Thoracic aorta (tissue), 2 donors: Measurements from ENCODE around the gene PRAMEF18. TPM values are rescaled to one million over a fixed set of nuclear protein-coding genes. Genes with fewer than 3 reads are reported as not detected.
"Not testable (repeated sequence)": the region's sequence is repeated elsewhere in the genome, so short reads cannot be mapped to it uniquely, and the experiment has no call there.

Experiments
- ATAC-seq: fragments of 150-250 bp; one replicate; pipeline ENCODE4 v1.8.0; 2017; ENCODE audit warnings: low read depth; ENCODE audit not compliant: insufficient number of reproducible peaks, low FRiP score
- DNase-seq: peaks from one replicate; pipeline ENCODE4 v3.0.0-alpha.2; 2020; ENCODE audit warnings: low spot score
- H3K27ac ChIP-seq, 2 donors: fragments of 200-600 bp; sonication (generic); 1 replicate in 1 of 2; 2 replicates in 1 of 2; pipeline ENCODE4 v1.5.1; 2016; ENCODE audit warnings: mild to moderate bottlenecking in 2 of 2, moderate library complexity in 2 of 2
- H3K27me3 ChIP-seq: fragments of 200-600 bp; sonication (generic); replicated peaks from 2 replicates; pipeline ENCODE4 v1.6.0; 2016; ENCODE audit warnings: mild to moderate bottlenecking; ENCODE audit not compliant: insufficient read depth
- H3K36me3 ChIP-seq: fragments of 200-600 bp; sonication (generic); one replicate; pipeline ENCODE4 v1.5.1; 2016
- H3K4me1 ChIP-seq, 2 donors: fragments of 200-600 bp; sonication (generic); 1 replicate in 1 of 2; 2 replicates in 1 of 2; pipeline versions ENCODE4 v1.5.1 to v1.6.0; 2016; ENCODE audit warnings: low read depth in 2 of 2, mild to moderate bottlenecking in 1 of 2; ENCODE audit not compliant: control insufficient read depth in 1 of 2
- H3K4me3 ChIP-seq: fragments of 200-600 bp; sonication (generic); 2 replicates; pipeline ENCODE4 v1.5.1; 2016; ENCODE audit warnings: mild to moderate bottlenecking
- H3K9me3 ChIP-seq: fragments of 200-600 bp; sonication (generic); 2 replicates; pipeline ENCODE4 v1.5.1; 2016
- total RNA-seq, 2 donors: library from RNA; depleted of rRNA; stranded (reverse); fragments of >200 nt; gene quantifications; one replicate each; pipeline versions ENCODE4 v1.1.0 to v1.2.3, GENCODE V29; 2016
- TF ChIP-seq, protein P1 (sequence below): fragments of 200-600 bp; sonication (generic); IDR thresholded peaks from one replicate; pipeline ENCODE4 v1.5.1; 2019; ENCODE audit warnings: antibody characterized with exemption

The PRAMEF18 gene
- total RNA-seq, 2 donors from 2014 or later, result not detected

DNA sequence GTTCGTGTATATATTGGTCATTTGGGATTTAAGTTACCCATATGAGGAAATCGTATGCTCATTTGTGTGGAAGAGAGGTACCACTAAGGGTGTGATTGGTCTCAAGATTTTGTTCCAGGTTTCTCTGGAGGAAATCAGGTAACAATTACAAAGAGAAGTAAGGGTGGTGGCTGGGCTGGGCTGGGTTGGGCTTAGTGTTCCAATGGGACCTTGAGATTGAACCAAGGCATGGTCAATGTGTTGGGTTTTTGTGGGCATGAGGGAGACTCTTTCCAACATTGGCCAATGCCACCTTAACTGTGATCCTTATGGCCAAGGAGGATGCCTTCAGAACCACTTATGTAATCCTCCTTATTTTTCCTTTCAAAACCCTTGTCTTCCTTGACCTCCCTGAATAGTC, 4.6 kb upstream of the PRAMEF18 start:
- not testable (repeated sequence) for H3K4me3 ChIP-seq, ATAC-seq, DNase-seq, H3K27me3 ChIP-seq, H3K27ac ChIP-seq, H3K4me1 ChIP-seq, H3K36me3 ChIP-seq, H3K9me3 ChIP-seq

DNA sequence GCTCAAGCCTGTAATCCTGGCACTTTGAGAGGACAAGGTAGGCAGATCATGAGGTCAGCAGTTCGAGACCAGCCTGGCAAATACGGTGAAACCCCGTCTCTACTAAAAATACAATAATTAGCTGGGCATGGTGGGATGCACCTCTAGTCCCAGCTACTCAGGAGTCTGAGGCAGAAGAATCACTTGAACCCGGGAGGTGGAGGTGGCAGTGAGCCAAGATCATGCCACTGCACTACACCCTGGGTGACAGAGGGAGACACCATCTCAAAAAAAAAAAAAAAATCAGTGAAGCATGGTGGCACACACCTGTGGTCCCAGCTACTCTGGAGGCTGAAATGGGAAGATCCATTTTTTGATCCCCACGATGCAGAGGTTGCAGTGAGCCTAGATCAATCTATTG, 4.1 kb upstream of the PRAMEF18 start:
- H3K27ac ChIP-seq, DNase-seq, H3K36me3 ChIP-seq, H3K9me3 ChIP-seq, ATAC-seq, H3K4me1 ChIP-seq, H3K27me3 ChIP-seq, H3K4me3 ChIP-seq: not testable (repeated sequence)

DNA sequence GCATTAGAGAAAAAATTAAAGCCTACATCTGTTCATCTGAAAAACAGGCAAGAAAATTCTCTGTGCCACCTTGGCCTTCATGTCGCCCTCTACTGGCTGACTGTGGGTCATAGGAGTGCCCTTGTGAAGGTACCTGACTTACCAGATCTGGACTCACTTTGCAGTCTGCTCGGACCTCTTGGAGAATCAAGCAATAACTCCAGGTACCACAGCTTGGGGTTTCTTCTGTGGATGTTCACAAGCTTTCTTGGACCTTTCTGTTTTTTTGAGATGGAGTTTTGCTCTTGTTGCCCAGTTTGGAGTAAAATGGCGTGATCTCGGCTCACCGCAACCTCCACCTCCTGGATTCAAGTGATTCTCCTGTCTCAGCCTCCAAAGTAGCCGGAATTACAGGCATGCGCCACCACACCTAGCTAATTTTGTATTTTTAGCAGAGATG, 2.4 kb upstream of the PRAMEF18 start:
- Histone ChIP-seq H3K27me3 (no peaks in the 10 kb centered on the region), H3K27ac (no peak overlapping the region), H3K4me1 (no peaks in the 10 kb centered on the region), H3K4me3 (no peak overlapping the region), H3K36me3 (no peaks in the 10 kb centered on the region), H3K9me3 (no peaks in the 10 kb centered on the region)
- TF ChIP-seq, protein P1, sequence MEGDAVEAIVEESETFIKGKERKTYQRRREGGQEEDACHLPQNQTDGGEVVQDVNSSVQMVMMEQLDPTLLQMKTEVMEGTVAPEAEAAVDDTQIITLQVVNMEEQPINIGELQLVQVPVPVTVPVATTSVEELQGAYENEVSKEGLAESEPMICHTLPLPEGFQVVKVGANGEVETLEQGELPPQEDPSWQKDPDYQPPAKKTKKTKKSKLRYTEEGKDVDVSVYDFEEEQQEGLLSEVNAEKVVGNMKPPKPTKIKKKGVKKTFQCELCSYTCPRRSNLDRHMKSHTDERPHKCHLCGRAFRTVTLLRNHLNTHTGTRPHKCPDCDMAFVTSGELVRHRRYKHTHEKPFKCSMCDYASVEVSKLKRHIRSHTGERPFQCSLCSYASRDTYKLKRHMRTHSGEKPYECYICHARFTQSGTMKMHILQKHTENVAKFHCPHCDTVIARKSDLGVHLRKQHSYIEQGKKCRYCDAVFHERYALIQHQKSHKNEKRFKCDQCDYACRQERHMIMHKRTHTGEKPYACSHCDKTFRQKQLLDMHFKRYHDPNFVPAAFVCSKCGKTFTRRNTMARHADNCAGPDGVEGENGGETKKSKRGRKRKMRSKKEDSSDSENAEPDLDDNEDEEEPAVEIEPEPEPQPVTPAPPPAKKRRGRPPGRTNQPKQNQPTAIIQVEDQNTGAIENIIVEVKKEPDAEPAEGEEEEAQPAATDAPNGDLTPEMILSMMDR, result no peak
- ATAC-seq, result no peak
- no peak for DNase-seq

DNA sequence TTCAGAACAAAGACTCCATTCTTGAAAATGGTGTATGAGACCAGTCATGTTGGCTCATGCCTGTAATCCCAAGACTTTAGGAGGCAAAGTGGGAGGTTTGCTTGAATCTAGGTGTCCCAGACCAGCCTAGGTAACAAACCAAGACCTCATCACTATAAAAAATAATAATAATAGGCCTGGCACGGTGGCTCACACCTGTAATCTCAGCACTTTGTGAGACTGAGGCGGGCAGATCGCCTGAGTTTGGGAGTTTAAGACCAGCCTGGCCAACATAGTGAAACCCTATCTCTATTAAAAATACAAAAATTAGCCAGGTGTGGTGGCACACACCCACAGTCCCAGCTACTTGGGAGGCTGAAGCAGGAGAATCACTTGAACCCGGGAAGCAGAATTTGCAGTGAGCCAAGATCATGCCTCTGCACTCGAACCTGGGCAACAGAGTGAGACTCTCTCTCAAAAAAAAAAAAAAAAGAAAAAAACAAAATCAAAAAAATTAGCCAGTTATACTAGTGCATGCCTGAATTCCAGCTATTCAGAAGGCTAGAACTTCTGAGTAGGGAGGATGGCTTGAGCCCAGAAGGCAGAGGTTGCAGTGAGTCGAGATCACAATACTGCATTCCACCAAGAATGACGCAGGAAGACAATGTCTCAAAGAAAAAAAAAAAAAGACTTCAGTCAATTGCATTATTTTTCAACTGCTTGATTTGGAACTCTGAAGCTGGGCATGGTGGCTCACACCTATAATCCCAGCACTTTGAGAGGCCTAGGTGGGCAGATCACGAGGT, 1.5 kb upstream of the PRAMEF18 start:
- not testable (repeated sequence) for ATAC-seq, H3K27me3 ChIP-seq, H3K27ac ChIP-seq, H3K4me1 ChIP-seq, H3K9me3 ChIP-seq, DNase-seq, H3K4me3 ChIP-seq, H3K36me3 ChIP-seq

DNA sequence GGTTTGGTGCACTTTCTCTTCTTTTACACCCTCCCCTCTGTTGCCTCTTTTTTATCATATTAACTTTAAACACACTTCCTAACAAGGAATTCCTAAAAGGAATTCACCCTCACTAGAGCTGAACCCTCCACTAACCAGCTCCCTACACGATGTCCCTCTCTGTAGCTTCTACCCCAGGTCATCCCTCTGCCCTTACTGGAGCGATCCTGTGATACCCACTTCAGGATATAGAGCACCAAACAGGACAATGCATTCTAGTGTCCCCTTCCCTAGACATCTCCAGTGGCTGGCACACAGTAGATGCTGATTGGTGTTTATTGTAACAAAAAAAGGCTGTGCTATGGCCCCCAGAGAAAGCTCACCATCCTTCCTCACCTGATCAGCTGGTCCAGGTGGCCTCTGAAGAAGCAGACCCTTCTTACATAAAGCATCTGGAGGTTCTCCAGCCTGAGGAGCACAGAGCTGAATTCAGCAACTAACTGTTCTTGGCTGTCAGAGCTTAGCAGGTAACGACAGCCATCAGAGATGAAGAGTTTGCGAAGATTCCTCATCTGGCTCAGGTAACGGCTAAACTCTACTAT, 1.4 kb downstream of the PRAMEF18 start:
- DNase-seq (no peak), ATAC-seq (no peak)
- no peaks in the 10 kb centered on the region for H3K9me3 ChIP-seq

DNA sequence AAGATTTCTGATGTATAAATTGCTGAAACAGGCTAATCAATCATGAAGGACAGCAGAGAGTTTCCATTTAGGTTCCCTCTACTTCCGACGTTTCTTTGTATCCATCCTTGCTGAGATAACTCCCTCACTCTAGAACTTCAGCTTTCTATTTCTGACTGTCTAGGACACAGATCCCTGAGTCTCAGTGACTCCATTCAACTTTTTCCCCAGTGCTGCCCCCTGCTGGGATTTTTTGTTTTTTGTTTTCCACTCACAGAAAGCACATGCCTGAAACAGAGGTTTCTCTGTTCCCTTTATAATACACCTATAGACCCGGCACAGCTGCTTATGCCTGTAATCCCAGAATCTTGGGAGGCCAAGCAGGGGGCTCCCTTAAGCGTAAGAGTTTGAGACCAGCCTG, 3.2 kb downstream of the PRAMEF18 start:
- H3K36me3 ChIP-seq, ATAC-seq, H3K4me3 ChIP-seq, H3K9me3 ChIP-seq, DNase-seq, H3K27me3 ChIP-seq, H3K27ac ChIP-seq, H3K4me1 ChIP-seq: not testable (repeated sequence)

More for the DNA sequence above, 1.4 kb downstream of the PRAMEF18 start:
- H3K4me1 ChIP-seq, result no peaks in the 10 kb centered on the region
- H3K4me3 ChIP-seq, result no peak overlapping the region
- H3K27ac ChIP-seq, result no peak overlapping the region
- H3K36me3 ChIP-seq, result no peaks in the 10 kb centered on the region
- H3K27me3 ChIP-seq, result no peaks in the 10 kb centered on the region
- TF ChIP-seq, protein P1, result no peak

DNA sequence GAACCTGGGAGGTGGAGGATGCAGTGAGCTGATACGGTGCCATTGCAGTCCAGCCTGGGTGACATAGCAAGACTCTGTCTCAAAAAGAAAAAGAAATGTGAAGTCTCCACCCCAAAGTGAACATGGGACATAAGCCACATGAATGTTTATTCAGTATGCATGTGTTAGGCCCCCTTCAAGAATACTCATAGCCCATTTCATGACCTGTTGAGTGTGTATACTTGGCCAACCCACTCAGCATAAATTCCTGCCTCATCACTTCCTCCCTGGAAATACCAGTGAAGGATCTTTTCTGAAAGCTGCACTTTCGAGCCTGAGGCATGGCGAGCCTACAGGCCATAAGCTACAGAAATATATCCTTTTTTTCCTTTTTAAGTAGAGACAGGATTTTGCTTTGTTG, 6.8 kb downstream of the PRAMEF18 start:
- not testable (repeated sequence) for H3K9me3 ChIP-seq, H3K36me3 ChIP-seq, H3K27ac ChIP-seq, H3K4me3 ChIP-seq, H3K27me3 ChIP-seq, ATAC-seq, DNase-seq, H3K4me1 ChIP-seq

DNA sequence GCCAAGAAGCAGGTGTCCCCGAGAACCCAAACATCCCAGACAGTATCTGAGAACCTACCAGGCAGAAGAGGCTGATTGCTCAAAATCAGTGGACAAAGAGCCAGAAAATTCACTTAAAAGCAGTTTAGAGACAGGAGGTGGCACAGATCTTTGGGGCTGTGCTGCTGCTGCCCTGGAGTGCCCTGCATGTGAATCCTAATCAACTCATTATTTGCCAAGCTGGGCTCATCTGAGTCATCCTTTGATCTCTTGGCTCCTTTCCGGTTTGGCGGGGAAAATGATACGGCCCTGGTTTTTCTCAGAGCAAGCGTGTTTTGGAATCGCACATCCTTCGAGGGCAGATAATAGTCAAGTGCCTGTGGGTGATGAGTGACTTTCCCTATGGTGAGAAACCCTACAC, 9.3 kb downstream of the PRAMEF18 start:
- not testable (repeated sequence) for H3K4me1 ChIP-seq, DNase-seq, H3K27ac ChIP-seq, ATAC-seq, H3K4me3 ChIP-seq, H3K27me3 ChIP-seq, H3K36me3 ChIP-seq, H3K9me3 ChIP-seq

DNA sequence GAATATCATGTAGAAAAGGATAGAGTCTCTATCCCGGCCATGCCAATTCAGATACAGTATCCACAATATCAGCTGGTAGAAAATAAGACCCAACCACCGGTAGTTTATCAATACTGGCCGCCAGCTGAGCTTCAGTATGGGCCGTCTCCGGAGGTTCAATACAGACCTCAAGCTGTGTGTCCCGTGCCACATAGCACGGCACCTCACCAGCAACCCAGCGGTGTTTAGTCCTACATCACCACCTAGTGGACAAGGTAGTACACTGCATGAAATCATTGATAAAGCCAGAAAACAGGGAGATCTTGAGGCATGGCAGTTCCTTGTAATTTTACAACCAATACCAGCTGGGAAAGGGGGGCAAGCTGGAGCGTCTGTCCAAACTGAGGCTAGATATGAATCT, 17.2 kb downstream of the PRAMEF18 start:
- not testable (repeated sequence) for DNase-seq, H3K27ac ChIP-seq, H3K27me3 ChIP-seq, ATAC-seq, H3K9me3 ChIP-seq, H3K36me3 ChIP-seq, H3K4me1 ChIP-seq, H3K4me3 ChIP-seq

- H3K4me1 ChIP-seq, H3K4me3 ChIP-seq, DNase-seq, H3K36me3 ChIP-seq, H3K27ac ChIP-seq, H3K9me3 ChIP-seq, ATAC-seq, H3K27me3 ChIP-seq: not testable (repeated sequence)
Measured at GRCh38 chr1:13201309-13201708, 24.6 kb downstream of the PRAMEF18 start, which contains the start of gene PRAMEF13. TSS of gene PRAMEF13 (minus strand) at chr1:13201409. CDS start at chr1:13199589, 1,820 bp downstream.
